Lower leg skin (tissue), 4 donors: ENCODE data around the gene NDEL1. TPM values are rescaled to one million over a fixed set of nuclear protein-coding genes. Genes with fewer than 3 reads are reported as not detected.

Experiments used
- DNase-seq, 2 donors: peaks; one replicate each; pipeline ENCODE4 v3.0.0-alpha.2; 2019; ENCODE audit warnings: low spot score in 2 of 2
- H3K4me3 ChIP-seq: fragments of 200-600 bp; sonication (generic); 2 replicates; pipeline ENCODE4 v1.5.1; 2017; ENCODE audit warnings: mild to moderate bottlenecking, low read depth; ENCODE audit not compliant: poor library complexity, severe bottlenecking
- CTCF ChIP-seq, 3 donors: fragments of 450-650 bp; IDR thresholded peaks; one replicate each; pipeline ENCODE4 v1.5.1; 2016; ENCODE audit warnings: antibody characterized with exemption in 3 of 3, mild to moderate bottlenecking in 3 of 3, moderate library complexity in 2 of 3
- POLR2A ChIP-seq, 2 donors: fragments of 450-650 bp; IDR thresholded peaks; one replicate each; pipeline ENCODE4 v1.6.1; 2016 to 2017; ENCODE audit warnings: antibody characterized with exemption in 2 of 2, mild to moderate bottlenecking in 1 of 2, moderate library complexity in 1 of 2
- WGBS, 2 donors: methylation state at CpG; one replicate each; pipeline ENCODE4 v1.1.5; 2018; 5-methylcytosine and 5-hydroxymethylcytosine counted together
- intact Hi-C: fragments of 100-400 bp; cut with DNase I; formaldehyde crosslinking; loops from one replicate; pipeline ENCODE4 v1.15.0; 2023; ENCODE audit warnings: low total_unique reads
- total RNA-seq, 4 donors: library from RNA; depleted of rRNA; stranded (reverse); fragments of >200 nt; gene quantifications; one replicate each; pipeline ENCODE4 v1.1.0, GENCODE V29; 2016

The NDEL1 gene
- total RNA-seq, 4 donors from 2014 or later: 129 to 160 (median 145) TPM

GRCh38 chr17:8402921-8403536 lies 32.7 kb upstream of the NDEL1 start:
- TF ChIP-seq CTCF (IDR thresholded peaks at IDR 0.05): no peak
- no peak for TF ChIP-seq POLR2A (IDR thresholded peaks at IDR 0.05)
- peak in 1 of 2 donors; percentile 60 for DNase-seq
- H3K4me3 ChIP-seq: no peak overlapping the region
- intact Hi-C loops: no loop called here
- WGBS, 2 donors: 81% methylated on average over 11 of the region's 11 CpGs

GRCh38 chr17:8405499-8406016 lies 30.1 kb upstream of the NDEL1 start:
- 82 to 88% methylated on average over 6 to 11 of the region's 11 CpGs for WGBS, 2 donors
- TF ChIP-seq CTCF (IDR thresholded peaks at IDR 0.05) (no peak), POLR2A (IDR thresholded peaks at IDR 0.05) (no peak)
- H3K4me3 ChIP-seq: no peak overlapping the region
- DNase-seq: peak in 1 of 2 donors; percentile 70
- intact Hi-C loops: no loop called here

GRCh38 chr17:8406174-8406573 lies 29.5 kb upstream of the NDEL1 start:
- intact Hi-C loops: no loop called here
- DNase-seq: peak in 1 of 2 donors; percentile 61
- H3K4me3 ChIP-seq: no peak overlapping the region
- TF ChIP-seq CTCF (IDR thresholded peaks at IDR 0.05) (no peak), POLR2A (IDR thresholded peaks at IDR 0.05) (no peak)
- 56 to 57% methylated on average over 2 of the region's 2 CpGs for WGBS, 2 donors

- WGBS, 2 donors: 40 to 44% methylated on average over 14 of the region's 14 CpGs
- intact Hi-C loops: no loop called here
- H3K4me3 ChIP-seq: no peak overlapping the region
- peak in 1 of 2 donors; percentile 83 for DNase-seq
- no peak for TF ChIP-seq CTCF (IDR thresholded peaks at IDR 0.05)
- no peak for TF ChIP-seq POLR2A (IDR thresholded peaks at IDR 0.05)
Measured at GRCh38 chr17:8408371-8408770, 27.3 kb upstream of the NDEL1 start.

- intact Hi-C loops: loop anchor here (10.0 kb wide), 1 partner anchor 335 kb away; the partner anchor contains the start of gene CCDC42
Measured at GRCh38 chr17:8409966-8410882, 25.5 kb upstream of the NDEL1 start.

More at GRCh38 chr17:8409966-8410882, 25.5 kb upstream of the NDEL1 start:
- peak in 1 of 3 donors; percentile 73 for TF ChIP-seq CTCF (IDR thresholded peaks at IDR 0.05)
- TF ChIP-seq POLR2A (IDR thresholded peaks at IDR 0.05): no peak
- no peak overlapping the region for H3K4me3 ChIP-seq
- peak; percentile 82 to 97 for DNase-seq
- WGBS, 2 donors: 22 to 23% methylated on average over 19 of the region's 19 CpGs
